GM21737 (cell line): Measurements from ENCODE around the gene IGFL2.
"Not testable (repeated sequence)": the region's sequence is repeated elsewhere in the genome, so short reads cannot be mapped to it uniquely, and the experiment has no call there.

Experiments used
- ATAC-seq: cut with Tn5 transposase; IDR thresholded peaks from one replicate; pipeline ENCODE4 v1.9.1; 2021; ENCODE audit warnings: mild to moderate bottlenecking, moderate library complexity; ENCODE audit not compliant: unreplicated experiment

Gene IGFL2

DNA sequence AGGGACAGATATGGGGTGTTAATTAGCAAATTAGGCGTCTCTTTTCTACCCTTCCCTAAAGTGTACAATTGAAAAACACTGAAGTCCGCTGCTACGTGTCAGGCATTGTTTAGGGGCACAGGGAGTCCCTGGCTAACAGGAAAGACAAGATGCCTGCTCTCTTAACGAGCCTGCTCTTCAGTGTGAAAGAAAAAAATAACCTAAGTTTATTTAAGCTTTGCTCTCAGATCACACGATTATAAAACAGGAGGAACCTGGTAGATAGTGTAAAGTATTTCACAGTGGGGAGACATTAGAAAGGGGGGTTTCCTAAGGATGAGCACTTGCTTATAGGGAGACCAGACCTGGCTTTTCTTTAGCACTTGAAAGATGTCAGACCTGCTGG, 38.7 kb downstream of the IGFL2 start:
- ATAC-seq, result no peak

DNA sequence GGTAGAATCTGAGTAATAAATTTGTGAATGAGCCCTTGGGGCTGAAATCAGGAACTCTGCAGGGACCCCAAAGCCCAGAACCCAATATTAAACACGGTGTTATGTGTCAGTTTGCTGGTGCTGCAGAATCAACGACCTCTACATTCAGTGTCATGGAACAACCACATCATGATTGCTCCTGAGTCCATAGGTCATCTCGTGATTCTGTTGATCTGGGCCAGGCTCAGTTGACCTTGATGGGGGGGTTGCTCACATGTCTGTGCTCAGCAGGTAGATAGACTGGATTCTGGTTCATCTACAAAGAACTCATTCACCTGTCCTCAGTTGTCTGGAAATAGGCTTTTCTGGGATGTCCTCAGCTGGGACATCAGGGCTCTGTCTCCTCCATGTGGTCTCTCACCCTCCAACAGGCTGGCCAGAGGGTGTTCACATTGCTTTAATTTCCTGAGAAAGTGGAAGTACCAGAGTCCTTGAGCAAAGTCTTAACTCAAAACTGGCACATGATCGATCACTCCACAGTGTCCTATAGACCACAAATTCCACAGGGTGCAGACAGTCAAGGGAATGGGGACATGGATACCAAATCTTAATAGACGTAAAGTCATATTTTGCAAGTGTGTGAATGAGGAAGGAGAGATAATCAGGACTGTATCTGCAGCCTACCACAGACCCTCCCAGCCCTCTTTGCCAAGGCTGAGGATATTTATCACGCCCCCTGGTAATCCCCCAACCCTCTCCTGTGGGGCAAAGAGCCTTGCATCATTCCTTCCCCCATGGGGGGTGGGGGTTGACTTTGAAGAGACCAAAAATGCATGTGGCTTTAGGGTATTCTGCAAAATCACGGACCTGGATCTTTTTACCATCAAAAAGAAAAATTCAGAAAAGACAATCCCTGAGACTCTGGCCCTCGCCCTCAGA, 42.2 kb downstream of the IGFL2 start:
- no peak for ATAC-seq

DNA sequence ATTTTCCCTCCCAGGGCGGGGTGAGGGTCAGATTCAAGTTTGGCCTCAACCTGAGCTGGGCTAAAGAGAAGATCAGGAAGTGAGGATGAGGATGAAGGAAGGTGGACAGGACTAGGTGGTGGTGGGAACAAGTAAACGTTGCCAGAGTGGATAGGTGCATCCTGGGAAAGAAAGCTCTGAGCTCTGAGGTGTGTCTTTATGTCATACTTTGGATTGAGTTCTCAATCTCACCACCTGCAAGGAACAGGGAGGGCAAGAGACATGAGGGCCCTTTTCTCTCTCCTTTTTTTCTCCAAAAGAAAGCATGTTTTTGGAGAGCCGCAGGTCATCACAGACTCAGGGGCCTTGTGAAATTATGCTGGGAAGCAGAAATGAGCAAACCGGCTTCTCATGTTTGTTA, 43.3 kb downstream of the IGFL2 start:
- ATAC-seq, result no peak

DNA sequence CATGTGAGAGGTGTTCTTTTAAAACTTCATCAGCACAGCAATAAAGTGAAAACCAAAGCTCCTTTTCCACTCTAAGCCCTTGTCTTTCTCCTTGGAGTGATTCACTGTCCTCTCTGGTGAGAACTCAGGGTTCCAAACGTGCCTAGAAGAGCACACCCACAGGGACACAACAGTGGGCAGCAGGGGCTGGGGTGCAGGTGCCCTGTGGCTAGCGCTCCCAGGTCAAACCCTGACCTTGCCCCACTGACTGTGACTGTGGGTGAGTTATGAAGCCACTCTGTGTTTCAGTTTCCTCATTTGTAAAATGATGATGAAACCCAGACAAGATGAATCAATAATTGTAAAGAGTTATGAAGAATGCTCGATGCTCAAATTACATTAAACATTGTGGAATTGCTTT, 43.9 kb downstream of the IGFL2 start:
- ATAC-seq, result no peak

DNA sequence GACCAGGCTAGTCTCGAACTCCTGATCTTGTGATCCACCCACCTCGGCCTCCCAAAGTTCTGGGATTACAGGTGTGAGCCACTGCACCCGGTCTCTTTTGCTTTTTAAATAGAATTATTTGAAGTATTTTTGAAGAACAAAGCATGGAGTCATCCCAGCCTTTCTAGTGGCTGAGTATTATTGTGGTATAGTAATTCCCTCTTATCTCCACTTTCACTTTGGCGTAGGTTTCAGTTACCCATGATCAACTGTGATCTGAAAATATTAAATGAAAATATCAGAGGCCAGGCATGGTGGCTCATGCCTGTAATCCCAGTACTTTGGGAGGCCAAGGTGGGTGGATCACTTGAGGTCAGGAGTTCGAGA, 44.6 kb downstream of the IGFL2 start:
- not testable (repeated sequence) for ATAC-seq

DNA sequence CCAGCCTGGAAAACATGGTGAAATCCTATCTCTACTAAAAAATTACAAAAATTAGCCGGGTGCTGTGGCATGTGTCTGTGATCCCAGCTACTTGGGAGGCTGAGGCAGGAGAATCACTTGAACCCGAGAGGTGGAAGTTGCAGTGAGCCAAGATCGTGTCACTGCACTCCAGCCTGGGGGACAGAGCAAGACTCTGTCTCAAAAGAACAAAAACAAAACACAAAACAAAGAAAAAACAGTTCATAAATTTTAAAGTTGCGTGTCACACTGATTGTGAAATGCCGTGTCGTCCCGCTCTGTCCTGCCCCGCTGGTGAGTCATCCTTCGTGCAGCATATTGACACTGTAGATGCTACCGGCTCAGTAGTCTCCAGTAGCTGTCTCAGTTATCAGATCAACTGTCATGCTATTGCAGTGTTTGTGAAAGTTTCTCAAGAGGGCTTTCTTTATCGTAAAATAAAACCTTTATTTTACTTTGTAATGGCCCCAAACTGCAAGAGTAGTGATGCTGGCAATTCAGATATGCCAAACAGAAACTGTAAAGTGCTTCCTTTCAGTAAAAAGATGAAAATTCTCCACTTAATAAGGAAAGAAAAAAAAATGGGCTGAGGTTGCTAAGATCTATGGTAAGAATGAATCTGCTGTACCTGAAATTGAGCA, 45.1 kb downstream of the IGFL2 start:
- ATAC-seq, result no peak

DNA sequence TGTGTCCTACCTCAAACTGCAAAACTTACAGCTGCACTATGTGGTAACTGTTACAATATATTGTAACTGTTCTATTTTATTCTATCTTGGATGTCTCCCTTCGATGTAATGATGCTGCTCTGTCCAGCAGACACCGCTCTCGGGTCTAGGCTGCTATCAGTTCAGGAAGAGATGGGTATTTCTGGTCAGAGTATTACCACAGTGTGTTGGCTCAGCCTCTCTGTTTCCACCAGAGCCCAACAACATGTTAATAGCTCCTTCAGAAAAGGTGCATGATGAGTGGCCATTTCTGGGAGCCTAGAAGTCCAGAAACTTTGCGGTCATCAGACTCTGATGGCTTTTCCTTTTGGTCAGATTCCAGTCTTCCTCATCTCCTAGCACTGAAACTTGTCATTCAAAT, 45.6 kb downstream of the IGFL2 start:
- ATAC-seq, result no peak

DNA sequence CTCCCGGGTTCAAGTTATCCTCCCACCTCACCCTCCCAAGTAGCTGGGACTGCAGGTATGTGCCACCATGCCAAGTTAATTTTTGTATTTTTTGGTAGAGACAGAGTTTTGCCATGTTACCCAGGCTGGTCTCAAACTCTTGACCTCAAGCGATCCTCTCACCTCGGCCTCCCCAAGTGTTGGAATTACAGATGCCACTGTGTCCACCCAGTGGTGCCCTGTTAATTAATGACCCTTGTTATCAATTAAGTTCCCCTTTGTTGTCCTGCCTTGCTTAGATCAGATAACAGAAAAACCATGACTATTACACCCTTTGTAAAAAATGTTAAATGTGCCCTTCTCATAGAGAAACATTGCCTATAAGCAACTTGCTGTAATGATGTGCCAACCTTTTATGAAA, 47.1 kb downstream of the IGFL2 start:
- no peak for ATAC-seq

DNA sequence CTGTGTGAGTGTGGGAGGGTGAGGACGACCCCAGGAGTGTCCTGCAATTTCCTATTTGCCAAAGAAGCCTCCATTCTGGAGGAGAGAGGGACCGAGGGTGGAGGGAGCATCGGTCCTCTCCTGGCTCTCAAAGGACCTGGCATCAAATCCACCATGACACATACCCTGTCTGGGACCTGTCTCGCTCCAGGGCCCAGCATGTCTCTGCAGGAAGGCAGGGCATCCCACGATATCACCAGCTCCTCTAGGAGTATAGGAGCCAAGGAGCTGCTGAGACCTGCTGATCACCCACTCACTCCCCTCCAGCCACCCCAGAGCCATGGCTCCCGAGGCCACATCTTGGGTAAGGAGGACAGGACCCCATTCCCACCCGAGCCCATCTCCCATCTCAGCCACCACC, 47.9 kb downstream of the IGFL2 start:
- not testable (repeated sequence) for ATAC-seq

DNA sequence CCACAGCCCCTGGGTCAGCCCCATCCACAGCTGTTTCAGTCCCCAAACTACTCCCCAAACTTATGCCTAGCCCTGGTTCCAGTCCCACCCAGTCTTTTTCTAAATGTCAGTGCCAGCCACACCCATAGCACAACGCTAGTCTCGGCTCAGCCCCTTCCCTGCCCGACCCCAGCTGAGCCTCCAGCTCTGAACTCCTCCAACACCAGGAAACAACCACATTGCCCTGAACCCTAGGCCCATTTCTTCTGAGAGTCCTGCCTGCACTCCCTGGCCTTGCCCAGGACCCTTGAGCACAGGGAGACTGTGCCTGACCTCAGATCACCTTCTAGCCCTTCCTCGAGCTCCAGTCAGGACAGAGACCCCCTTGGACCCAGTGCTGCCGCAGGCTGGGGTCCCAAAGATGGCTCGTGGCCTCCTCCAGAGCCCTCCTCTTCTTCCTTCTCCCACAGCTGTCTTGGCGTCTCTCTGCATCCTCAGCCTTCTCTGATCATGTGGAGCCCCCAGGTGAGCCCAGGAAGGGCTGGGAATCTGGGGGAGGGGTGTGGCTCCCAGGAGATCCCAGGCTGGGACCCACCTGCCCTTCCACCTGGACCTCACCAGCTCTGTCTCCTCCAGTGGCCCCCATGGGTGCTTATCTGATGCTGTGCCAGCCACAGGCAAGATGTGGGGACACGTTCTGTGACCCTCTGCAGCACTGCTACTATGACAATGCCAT, 48.5 kb downstream of the IGFL2 start:
- ATAC-seq, result no peak

DNA sequence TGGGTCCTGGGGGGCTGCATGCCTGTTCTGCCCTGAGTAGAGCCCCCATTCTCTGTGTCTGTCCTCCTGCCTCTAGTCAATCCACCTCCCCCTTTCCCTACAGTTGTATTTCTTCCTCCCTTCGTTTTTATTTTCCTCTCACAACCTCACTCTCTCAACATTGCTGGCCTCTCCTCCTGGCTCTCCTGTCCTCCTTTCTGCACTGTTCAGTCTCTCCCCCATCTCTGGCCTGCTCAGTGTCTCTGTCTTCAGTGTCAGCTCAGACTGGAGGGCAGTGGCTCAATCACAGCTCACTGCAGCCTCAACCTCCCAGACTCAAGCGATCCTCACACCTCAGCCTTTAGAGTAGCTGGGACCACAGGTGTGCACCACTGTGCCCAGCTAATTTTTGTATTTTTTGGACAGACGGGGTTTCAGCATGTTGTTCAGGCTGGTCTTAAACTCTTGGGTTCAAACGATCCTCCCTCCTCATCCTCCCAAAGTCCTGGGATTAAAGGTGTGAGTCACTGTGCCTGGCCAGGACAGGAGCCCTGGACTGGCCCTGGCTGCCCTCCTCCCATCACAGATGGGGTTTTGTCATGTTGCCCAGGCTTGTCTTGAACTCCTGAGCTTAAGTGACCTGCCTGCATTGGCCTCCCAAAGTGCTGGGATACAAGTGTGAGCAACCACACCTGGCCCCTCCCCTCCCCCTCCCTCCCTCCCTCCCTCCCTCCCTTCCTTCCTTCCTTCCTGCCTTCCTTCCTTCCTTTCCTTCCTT, 49.5 kb downstream of the IGFL2 start:
- no peak for ATAC-seq

DNA sequence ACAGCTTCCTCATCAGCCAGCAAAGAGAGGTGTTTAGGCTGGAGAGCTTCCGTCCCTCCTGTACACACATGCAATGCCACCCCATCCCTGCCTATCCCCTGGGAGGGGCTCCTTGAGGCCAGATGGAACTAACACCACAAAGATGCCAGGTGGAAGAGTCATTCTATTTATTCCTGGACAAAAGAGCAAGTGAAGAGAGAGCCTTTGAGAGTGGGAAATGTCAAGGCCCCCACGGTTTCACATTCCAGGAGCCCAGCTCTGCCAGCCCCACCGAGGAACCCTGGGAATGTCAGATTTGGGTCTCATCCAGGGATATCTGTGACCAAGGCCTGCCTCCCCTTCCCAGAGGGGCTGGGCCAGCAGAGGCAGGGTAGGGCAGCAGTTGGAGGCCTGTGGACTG, 50.7 kb downstream of the IGFL2 start:
- no peak for ATAC-seq

DNA sequence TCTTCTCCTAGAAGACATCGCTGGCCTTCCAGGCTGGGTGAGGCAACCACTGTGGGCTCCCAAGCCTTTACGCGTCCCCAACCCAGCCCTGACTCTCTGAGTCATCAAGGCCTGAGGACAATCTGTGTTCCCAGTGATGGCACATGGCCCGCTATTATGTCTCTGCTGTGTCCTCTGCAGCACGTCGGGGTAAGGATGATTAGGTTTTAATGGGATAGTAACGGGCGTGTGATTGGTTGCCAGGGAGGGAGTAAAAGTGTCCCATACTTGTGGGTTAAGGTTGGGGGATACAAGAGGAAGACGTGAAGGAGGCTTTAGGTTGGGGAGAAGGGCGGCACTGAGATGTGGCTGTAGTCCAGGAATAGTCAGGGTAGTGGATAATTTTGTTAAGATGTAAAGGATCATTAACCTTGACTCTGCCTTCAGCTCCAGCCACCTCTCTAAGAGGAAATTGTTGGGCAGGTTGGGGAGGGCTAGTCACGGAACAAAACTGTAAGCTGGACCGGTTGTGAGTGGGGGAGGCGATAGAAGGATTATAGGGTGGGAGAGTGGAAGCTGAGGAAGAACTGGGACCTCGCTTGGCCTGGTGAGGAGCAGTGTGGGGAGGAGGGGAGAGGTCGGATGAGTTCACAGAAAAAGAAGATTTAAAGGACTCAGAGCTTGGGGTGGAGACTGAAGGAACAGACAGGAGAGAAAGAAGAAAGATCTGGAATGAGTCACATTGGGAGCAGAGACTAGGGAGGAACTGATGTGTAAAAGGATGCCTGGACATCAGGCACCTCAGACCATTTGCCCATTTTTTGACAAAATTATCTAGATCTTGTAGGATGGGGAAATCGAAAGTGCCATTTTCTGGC, 53.6 kb downstream of the IGFL2 start:
- ATAC-seq, result no peak

DNA sequence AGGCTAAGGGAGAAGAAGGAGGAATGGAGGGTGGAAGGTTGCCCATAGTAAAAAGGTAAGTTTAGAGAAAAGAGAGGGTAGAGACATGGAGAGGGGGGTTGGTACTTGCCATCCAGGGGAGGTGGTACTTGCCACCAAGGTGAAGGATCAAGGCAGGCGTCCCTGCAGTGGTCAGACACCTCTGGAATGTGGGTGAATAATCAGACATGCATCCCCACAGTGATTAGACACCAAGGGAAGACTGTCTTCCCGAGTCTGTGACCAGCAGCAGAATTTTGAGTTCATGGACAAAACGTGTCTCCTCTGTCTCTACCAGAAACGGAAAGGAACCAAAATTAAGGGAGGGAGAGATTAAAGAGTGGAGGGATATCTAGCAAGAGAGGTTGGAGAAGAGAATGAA, 54.4 kb downstream of the IGFL2 start:
- ATAC-seq, result no peak

DNA sequence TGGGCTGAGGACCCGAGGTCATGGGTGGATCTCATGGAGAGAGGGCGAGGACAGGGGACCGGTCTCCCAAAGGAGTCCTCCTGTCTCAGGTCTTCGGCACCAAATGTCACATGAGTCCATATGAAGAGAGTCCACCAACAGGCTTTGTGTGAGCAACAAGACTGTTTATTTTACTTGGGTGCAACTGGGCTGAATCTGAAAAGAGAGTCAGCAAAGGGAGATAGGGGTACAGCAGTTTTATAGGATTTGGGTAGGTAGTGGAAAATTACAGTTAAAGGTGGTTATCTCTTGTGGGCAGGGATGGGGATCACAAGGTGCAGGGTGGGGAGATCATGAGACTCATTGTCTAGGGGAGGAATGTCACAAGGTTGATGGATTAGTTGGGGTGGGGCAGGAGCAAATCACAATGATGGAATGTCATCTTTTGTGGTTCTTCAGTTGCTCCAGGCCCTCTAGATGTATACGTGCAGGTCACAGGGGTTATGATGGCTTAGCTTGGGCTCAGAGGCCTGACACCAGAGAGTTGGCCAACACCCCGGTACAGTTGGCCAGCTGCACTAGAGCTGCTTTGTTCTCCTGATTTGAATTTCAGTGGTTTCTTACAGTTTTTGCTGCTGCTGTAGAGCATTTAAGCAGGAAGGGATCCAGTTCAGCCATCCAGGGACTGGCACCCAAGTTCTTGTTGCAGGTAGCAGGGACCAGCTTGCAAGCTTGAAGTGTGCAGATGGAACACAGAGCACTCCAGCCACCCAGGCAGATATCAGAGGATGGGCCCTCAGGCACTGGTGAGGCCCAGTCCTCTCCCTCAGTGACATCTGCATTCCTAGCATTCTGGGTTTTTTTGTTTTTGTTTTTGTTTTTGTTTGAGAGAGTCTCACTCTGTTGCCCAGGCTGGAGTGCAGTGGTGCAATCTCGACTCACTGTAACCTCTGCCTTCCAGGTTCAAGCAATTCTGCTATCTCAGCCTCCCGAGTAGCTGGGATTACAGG, 55.1 kb downstream of the IGFL2 start:
- no peak for ATAC-seq

DNA sequence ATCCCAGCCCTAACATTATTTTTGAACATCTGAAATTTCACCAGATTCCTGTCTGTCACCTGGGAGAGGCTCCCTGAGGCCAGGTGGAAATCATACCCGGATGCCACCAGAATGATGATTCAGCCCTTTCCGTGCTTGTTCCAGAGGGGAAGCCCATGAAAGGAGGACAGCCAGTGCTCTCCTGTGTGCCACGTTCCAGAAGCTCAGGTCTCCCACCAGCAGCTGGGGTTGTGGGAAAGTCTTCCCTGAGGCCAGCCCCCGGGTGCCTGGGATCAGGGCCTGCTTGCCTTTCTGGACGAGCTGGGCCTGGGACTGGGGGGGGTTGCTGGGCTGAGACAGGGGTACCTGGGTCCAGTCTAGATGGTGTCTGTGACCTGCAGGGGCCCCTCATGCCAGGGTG, 56.0 kb downstream of the IGFL2 start:
- ATAC-seq, result no peak

DNA sequence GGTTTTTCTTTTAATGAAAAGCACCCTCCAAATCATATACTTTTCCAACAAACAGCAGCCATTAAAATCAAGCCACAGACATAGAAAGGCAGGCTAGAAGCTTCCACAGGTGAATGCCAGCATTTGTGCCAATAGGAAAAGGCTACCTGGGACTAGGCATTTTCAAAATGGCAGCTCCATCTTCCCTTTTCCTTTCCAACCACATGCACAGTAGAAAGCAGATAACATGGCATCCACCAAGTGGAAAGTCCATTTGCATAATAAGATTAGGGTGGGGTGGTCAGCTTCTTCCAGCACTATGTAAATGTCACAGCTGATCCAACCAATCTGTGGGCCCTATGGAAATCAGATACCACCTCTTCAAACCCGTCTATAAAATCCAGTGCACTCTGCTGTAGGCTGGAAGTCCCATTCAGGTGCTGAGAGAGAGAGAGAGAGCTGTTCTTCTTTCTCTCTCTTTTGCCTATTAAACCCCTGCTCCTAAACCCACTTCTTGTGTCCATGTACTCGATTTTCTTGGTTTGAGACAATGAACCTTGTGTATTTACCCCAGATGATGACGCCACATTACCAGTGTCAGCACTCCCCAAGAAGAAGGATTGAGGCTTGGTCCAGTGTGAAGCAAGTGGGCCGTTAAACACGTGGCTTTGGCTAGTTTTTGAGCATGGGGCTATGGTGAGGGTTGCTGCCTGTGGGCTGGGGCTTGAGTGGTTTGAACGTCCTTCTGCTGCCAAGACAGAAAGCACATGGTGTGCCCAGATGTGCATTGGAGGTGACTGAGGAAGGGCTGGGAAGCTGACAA, 57.3 kb downstream of the IGFL2 start:
- ATAC-seq, result no peak

DNA sequence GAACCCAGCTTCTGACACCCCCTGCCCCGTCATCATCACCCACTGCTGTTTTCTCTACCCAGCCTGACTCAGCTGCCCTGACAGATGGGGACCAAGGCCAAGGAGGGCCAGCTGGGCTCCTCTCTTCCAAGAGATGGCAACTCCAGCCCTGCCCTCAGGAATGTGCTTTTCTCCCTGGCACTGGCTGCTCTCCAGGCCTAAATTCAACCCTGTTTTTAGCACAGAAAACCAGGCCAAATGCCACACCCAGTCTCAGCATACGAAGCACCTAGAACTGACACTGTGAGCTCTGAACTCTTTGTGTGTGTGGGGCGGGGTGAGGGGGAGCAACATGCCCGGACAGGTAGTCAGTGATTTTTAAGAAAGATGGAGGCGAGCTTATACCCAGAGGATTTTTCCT, 58.1 kb downstream of the IGFL2 start:
- ATAC-seq, result no peak
